Cerebellar nuclear complex (tissue), 1 donor: ENCODE data around the gene TOX4.
"Not testable (repeated sequence)": the region's sequence is repeated elsewhere in the genome, so short reads cannot be mapped to it uniquely, and the experiment has no call there.

Experiments used
- DNase-seq, 2 experiments: peaks; one replicate each; lab custom pipeline; 2025; lab: John Stamatoyannopoulos, UW

Gene TOX4

DNA sequence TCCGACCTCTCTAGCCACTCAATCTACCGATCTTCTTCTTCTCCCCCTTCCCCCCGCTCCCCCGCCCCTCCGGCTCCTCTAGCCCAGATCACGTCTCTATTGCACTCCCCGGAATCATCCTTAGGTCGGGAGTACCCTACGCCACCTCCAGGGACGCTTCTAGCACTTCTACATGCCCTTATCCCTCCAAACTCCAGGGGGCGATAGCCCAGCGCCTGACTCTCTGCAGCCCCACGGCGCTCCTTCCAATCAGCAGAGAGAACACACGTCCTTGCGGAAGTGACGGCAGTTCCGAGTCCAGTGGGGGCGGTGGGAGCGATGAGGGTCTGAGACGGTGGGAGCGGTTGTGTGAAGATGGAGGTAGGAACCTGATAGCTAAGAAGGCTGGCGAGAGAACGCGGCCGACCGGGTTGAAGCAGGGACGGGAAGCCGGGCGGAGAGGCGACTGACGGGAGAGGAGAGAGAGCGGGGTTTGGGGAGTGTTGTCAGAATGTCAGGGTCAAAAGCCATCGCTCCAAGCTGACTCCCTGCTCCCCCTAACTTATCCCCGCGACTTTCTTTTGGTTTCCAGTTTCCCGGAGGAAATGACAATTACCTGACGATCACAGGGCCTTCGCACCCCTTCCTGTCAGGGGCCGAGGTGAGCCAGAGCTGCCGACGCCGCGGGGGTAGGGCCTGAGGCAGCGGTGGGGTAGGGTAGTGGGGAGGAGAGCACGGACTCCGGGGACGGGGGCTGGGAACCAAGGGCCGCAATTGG lies at the start of gene TOX4, which contains the start of gene RAB2B:
Gene TOX4 (plus strand): TSS at position 271 of the 757 bp plus-strand sequence. CDS start 84 bp downstream, at position 355.
Gene RAB2B (minus strand): TSS at position 35 of the 757 bp plus-strand sequence. CDS start 87 bp downstream, outside the sequence.
- DNase-seq, result peak; percentile 97 to 98

DNA sequence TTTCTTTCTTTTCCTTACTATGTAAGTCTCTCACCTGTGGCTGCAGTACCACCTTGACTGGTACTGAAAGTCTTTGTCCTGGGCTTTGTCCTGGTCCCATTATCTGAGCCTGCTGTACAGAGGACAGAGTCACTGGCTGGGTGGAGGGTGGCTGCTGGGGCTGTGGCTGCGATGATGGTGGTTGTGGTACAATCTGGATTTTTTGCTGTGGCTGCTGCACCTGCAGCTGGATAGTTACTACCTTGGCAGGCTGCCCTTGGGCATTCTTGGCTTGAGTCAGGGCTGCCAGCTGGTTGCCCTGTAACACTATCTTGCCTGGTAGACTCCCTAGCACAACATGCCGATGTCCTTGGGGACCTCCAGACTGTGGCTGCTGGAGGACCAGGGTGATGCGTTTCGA lies 48.1 kb upstream of the TOX4 start:
- DNase-seq, result no peak

GRCh38 chr14:21431126-21431525 lies 45.9 kb upstream of the TOX4 start:
- DNase-seq, result no peak

DNA sequence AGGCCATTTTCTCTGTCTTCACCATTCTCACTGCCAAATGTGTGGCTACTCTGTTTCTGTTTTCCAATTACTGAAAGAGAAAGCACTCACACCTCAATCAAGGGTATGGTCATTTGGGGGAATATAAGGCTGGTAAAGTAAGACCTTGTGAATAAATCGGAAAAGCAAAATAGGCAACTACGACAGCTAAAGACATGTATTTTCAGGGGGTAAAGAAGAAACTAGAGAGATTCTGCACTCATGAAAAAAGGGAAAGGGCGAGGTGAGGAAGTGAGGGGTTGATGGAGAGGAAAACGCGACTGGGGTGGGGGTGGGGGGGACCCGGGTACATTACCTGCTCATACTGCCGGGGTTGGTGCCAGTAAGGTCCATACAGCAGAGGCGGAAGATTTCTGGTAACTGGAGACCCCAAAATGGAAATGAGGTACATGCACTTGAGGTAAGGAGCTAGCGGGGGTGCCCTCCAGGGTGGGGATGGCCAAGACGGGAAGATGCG lies 40.4 kb upstream of the TOX4 start:
- DNase-seq, result no peak

- peak; percentile 93 to 98 for DNase-seq
Observed at GRCh38 chr14:21437063-21437901, 39.7 kb upstream of the TOX4 start.

- no peak for DNase-seq
Observed at GRCh38 chr14:21440859-21441258, 36.1 kb upstream of the TOX4 start.

GRCh38 chr14:21442657-21443056 lies 34.3 kb upstream of the TOX4 start:
- not testable (repeated sequence) for DNase-seq

DNA sequence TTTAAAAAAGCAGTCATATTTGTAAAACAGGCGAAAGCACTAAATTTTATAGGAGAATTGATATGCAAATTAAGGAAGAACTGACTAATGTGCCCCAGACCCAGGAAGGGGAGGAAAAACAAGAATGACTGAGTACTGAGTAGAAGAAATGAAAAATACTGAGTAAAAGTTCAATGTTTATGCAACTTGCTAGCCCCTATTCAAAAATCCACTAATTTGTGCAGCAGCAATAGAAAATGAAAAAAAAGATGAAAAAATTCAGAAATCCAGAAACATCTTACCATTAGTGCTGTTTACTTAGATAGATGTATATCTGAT lies 27.1 kb upstream of the TOX4 start:
- no peak for DNase-seq

DNA sequence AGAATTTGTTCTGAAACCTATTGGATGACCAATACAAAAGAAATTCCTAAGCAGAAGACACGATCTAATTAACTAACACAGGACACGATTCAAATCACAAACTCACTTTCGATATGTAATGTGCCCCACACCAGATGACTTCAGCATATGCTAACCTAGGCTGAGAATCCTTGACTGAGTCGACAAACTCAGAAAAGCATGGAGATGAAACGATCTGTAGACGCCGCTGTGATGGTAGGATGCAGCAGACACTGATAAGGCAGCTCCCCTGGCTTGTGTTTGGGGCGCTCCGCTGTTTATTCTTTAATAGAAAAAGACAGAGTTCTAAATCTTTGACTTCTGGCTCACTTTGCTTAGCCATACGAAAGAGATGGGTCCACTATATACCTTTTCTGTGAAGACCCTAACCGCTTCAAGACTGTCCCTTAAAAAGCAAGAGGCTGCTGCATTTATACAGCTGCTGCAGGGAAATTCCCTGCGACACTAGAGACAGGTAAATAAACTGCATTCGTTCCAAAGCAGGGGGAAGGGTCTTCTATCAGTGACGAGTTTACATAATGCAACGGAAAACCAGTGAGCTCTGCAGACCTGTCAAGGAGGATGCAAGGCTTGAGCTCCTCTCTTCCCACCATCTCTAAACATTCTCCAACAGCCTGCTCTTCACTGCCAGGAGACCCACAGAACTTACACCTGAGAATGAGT lies 22.0 kb upstream of the TOX4 start:
- no peak for DNase-seq

GRCh38 chr14:21455592-21455911 lies 21.4 kb upstream of the TOX4 start:
- DNase-seq, result no peak

GRCh38 chr14:21455912-21456667 lies 20.9 kb upstream of the TOX4 start, which contains the start of gene CHD8:
TSS of gene CHD8 (minus strand) at chr14:21456123. CDS start at chr14:21431643, 24,480 bp downstream.
- peak; percentile 98 to 100 for DNase-seq

DNA sequence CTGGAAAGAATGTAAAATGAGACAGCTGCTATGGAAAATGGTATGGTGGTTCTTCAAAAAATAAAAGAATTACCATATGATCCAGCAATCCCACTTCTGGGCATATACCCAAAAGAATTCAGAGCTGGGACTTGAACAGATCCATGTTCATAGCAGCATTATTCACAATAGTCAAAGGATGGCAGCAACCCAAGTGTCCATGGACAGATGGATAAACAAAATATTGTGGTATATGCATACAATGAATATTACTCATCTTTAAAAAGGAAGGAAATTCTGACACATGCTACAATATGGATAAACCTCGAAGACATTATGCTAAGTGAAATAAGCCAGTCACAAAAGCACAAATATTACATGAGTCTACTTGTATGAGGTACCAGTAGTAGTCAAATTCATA lies 9.4 kb upstream of the TOX4 start:
- no peak for DNase-seq

GRCh38 chr14:21475767-21476522 lies 1.1 kb upstream of the TOX4 start:
- no peak for DNase-seq

DNA sequence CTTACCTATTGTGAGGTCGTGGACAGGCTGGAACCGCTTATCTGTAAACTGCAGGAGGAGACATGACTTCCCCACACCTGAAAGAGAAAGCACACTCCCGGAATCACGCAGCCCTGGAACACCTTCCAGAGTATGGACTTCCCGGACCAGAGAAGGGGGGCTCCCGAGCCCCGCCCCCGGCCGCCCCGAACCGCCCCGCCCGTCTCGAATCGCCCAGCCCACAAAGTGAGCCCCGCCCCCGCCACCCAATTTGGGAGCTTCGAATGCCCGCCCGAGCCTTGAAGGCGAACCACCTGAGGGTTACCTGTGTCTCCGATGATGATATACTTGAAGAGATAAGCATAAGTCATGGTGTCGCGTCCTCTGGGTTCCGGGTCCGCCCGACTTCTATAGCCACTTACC lies 471 bp upstream of the TOX4 start:
- DNase-seq, result peak in 1 of 2 experiments; percentile 52

DNA sequence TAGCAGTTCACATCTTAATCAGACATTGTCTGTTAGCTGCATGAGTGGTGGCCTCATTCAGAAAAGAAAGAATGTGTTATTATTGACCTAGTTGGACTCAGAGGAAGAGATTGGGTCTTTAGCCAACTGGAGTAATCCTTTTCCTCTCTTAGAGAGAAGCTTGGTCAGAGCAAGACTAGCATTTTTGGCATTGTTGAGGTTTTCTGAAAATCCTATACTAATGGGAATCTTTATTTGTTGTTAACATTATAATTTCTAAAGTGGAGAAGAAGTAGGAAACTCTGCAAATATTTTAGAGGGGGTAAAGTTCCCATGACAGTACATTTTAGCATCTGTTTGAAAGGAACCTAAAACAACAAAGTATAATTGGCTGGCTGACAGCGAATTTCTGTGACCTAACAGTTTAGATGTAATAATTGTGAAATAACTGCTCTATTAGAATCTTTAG lies 9.7 kb downstream of the TOX4 start:
- no peak for DNase-seq

GRCh38 chr14:21494902-21495762 lies 18.1 kb downstream of the TOX4 start:
- no peak for DNase-seq

- DNase-seq, result no peak
Observed at GRCh38 chr14:21496453-21496852, 19.5 kb downstream of the TOX4 start.

GRCh38 chr14:21498540-21499526 lies 21.8 kb downstream of the TOX4 start:
- no peak for DNase-seq

- DNase-seq, result no peak
Observed at GRCh38 chr14:21501568-21501967, 24.6 kb downstream of the TOX4 start.
